GM12875 (cell line): ENCODE data around the gene IPO9.

Experiments used
- H3K4me3 ChIP-seq: one replicate; pipeline ENCODE4 v1.5.1; 2011; ENCODE audit warnings: low read depth, low read length, control low read depth
- TF ChIP-seq, protein P1 (sequence below): IDR thresholded peaks from 2 replicates; pipeline ENCODE4 v1.5.1; 2011; ENCODE audit warnings: low read depth, mild to moderate bottlenecking, control low read depth, inconsistent platforms, low read length, moderate library complexity, borderline replicate concordance; ENCODE audit not compliant: insufficient read depth

Gene IPO9

DNA sequence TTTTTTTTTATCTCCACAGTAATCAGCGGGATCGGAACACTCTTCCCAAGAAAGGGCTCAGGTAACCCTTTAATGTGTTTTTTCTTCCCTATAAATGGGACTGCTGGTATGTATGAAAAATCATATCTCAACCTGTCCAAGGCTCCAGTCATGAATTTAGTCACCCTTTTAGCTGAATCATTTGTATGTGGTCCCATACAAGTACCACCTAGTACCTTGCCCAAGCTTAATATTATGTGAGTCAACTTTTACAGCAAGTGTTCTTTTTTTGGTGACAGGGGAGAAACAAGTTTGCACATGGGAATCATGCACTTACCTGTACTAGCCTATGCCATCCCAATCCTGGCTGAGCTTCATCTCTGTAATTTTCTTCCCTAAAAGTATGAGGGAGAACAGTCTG, 43.7 kb upstream of the IPO9 start:
- no peak overlapping the region for H3K4me3 ChIP-seq
- TF ChIP-seq, protein P1, sequence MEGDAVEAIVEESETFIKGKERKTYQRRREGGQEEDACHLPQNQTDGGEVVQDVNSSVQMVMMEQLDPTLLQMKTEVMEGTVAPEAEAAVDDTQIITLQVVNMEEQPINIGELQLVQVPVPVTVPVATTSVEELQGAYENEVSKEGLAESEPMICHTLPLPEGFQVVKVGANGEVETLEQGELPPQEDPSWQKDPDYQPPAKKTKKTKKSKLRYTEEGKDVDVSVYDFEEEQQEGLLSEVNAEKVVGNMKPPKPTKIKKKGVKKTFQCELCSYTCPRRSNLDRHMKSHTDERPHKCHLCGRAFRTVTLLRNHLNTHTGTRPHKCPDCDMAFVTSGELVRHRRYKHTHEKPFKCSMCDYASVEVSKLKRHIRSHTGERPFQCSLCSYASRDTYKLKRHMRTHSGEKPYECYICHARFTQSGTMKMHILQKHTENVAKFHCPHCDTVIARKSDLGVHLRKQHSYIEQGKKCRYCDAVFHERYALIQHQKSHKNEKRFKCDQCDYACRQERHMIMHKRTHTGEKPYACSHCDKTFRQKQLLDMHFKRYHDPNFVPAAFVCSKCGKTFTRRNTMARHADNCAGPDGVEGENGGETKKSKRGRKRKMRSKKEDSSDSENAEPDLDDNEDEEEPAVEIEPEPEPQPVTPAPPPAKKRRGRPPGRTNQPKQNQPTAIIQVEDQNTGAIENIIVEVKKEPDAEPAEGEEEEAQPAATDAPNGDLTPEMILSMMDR = no peak

DNA sequence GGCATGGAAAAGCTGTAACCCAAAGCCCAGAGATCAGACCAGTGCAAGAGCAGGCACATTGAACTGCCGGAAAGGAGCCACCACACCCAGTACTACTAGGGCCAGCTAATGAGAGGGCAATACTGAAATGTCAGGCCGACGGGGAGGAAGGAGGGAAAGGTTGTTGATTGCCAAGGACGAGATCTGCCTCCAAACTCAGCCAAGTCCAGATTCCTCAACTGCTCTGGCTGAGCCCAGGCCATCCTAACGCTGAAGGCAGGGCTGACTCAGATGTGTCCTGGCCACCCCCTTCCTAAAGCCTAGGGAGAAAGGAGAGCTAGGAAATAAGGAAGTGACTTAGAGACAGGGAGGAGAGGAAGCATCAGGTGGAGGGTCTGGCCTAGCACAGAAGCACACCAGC, 42.1 kb upstream of the IPO9 start:
- H3K4me3 ChIP-seq = no peak overlapping the region
- TF ChIP-seq, protein P1 = no peak

DNA sequence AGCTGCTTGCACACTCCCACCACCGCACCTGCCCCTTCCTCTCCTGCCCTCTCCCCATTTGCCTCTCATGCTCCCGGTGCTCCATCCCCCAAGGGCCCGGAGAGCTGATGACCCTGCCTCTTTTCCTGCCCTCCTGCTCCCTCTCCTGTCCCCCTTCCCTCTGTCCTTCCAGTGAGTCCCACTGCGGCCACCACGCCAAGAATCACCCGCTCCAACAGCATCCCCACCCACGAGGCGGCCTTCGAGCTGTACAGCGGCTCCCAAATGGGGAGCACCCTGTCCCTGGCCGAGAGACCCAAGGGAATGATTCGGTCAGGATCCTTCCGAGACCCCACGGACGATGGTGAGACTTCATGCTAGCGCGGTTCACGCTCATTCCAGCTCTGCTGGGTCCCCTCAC, 40.7 kb upstream of the IPO9 start:
- TF ChIP-seq, protein P1 = no peak
- no peak overlapping the region for H3K4me3 ChIP-seq

DNA sequence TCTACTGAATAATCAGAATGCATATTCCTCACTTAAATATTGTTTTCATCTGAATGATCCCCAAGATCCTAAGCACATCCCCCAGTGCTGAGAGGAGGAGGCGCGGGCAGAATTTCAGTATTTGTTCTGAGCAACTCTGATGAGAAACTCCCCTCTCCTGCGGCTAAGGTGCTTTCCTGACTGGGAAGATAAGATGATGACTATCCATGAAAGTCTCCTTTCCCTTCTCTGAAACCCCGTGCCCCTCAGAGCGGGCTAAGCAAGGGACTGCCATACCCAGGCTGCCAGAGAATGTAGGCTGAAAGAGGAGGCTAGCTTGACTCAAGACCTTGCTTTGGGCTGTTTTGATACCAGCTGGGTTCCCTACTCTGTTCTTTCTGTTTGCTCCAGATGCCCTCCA, 39.7 kb upstream of the IPO9 start:
- TF ChIP-seq, protein P1 = no peak
- H3K4me3 ChIP-seq = no peak overlapping the region

DNA sequence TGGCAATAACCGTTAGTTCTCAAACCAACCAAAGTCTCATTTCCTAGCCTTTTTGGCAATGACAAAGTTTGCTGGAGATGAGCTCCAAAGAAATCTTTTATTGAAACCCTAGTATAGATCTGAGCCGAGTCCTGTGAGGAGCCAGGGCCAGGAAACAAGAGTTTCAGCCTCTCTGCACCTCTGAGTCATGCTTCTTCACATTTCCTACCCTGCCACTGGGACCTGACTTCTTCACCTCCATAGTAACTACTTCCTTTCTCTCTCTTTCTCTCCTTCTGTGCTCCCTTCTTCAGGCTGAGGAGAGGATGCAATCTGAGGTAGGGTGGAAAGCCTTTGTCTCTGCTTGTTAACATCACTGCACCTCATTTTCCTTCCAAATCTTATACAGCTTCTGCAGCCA, 38.7 kb upstream of the IPO9 start:
- no peak overlapping the region for H3K4me3 ChIP-seq

DNA sequence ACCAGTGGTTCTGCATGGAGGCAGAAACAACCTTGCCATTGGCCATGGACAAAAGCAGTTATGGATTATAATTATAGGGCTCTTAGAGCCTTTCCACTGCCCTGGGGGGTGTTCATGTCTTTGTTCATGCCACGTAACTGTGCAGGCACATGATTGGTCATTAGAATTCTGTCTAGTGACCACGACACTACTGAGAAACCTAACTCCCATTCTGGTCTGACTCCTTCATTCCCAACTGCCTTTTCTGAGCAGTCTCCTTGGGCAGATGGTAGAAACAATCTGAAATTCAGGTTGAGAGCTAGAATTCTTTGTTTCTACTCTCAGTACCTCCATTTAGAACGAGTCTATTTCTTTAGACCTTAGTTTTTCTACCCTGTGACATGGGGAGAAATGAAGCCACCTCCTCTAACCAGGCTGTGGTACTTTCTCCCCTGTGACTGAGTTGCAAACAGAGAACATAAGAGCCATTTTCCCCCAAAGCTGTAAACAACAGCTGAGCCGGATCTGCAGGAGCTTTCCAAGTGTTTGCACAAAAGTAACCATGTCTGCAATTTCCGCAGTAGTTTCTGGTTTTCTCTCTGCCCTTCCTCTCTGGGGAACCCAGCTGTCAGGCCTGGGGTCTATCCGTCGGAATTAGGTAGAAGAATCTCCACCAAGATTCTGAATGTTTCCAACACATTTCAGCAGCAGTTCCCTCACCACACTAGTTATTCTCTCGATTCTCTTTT, 37.7 kb upstream of the IPO9 start:
- H3K4me3 ChIP-seq = no peak overlapping the region
- TF ChIP-seq, protein P1 = no peak

More for the DNA sequence above, 38.7 kb upstream of the IPO9 start:
- TF ChIP-seq, protein P1 = no peak

DNA sequence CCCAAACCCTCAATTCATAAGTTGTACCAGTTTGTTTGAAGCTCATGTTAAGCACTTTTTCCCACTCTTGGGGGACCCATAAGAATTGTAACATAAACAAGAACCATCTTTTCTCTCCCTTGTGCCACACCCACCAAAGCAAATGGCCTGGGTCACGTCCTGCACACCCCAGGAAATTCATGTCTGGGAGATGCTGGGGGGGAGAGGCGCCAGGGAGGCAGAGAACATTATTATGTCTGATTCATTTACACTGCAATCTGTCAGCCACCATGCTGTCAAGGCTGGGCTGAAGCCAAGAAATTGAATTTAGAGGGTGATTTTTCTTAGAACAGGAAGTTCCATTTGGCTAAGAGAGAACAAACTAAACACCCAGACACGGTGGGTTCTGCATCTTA, 37.2 kb upstream of the IPO9 start:
- no peak overlapping the region for H3K4me3 ChIP-seq
- TF ChIP-seq, protein P1 = no peak
